Pancreas (tissue), 10 donors: ENCODE results near the gene DOCK1. TPM values are rescaled to one million over a fixed set of nuclear protein-coding genes. Genes with fewer than 3 reads are reported as not detected.

Experiments
- ATAC-seq, 4 donors: fragments of 200-7000 bp; cut with Tn5 transposase; one replicate each; pipeline versions ENCODE4 v1.8.0 to v1.9.1; 2020; ENCODE audit warnings: mild to moderate bottlenecking in 4 of 4, moderate library complexity in 4 of 4
- DNase-seq, 6 donors: peaks; one replicate each; pipeline ENCODE4 v3.0.0-alpha.2; 2020
- FAIRE-seq: peaks from 2 replicates; lab custom pipeline; 2012; peaks lifted over from hg19 to GRCh38; lab: Jason Lieb, UNC
- H3K27ac ChIP-seq, 4 donors: fragments of 200-600 bp; sonication (generic); 1 replicate in 3 of 4; 2 replicates in 1 of 4; pipeline versions ENCODE4 v1.5.0 to v1.8.0; 2020
- H3K27me3 ChIP-seq, 4 donors: fragments of 200-600 bp; one replicate each; pipeline ENCODE4 v1.8.0; 2021
- H3K36me3 ChIP-seq, 3 donors: fragments of 200-600 bp; sonication (generic) in 1 of 3; one replicate each; pipeline versions ENCODE4 v1.5.0 to v1.8.0; 2020 to 2021
- H3K4me1 ChIP-seq, 3 donors: fragments of 200-600 bp; one replicate each; pipeline ENCODE4 v1.8.0; 2021
- H3K4me3 ChIP-seq, 4 donors: fragments of 200-600 bp; sonication (generic) in 2 of 4; one replicate each; pipeline versions ENCODE4 v1.5.0 to v1.8.0; 2020 to 2021
- H3K9me3 ChIP-seq, 4 donors: fragments of 200-600 bp; one replicate each; pipeline ENCODE4 v1.8.0; 2021
- CTCF ChIP-seq, 4 donors: fragments of 200-600 bp; sonication (generic) in 3 of 4; IDR thresholded peaks; one replicate each; pipeline versions ENCODE4 v1.5.0 to v1.8.0; 2021; ENCODE audit warnings: antibody characterized with exemption in 4 of 4
- WGBS, 2 donors: extraction: QIAGEN DNeasy Blood & Tissue Kit; methylation state at CpG; one replicate each; pipeline ENCODE4 v1.1.7; 2013; 5-methylcytosine and 5-hydroxymethylcytosine counted together
- intact Hi-C, 3 donors: fragments of 100-400 bp; cut with DNase I; formaldehyde crosslinking; loops; one replicate each; pipeline versions ENCODE4 v1.11.1 to v1.14.2; 2022
- polyA plus RNA-seq, 2 donors: library from polyadenylated mRNA; stranded (reverse); fragments of 200-250 nt; gene quantifications; one replicate each; pipeline ENCODE4 v1.2.3, GENCODE V29; 2013
- total RNA-seq, 6 donors: library from RNA; stranded (reverse); fragmentation: NEBNext Ultra II Directional in 4 of 6; extraction: Animal tissue kit (Norgen Biotek cat#: 25700) in 4 of 6; gene quantifications; one replicate each; pipeline versions ENCODE4 v1.2.1 to v1.2.4, GENCODE V29; 2021 to 2023
- donor health status: healthy with polysubstance abuse.
- donor health status: DM: no; HTN: no; CAD: no; lungs with moderate emphysema.
- donor health status: DM: no; HTN: no; CAD: no.
- donor health status: control.
- donor health status: control.
- donor health status: Bipolar disorder and iron deficiency.
- donor health status: DM: yes; HTN: yes; CAD: no.
- donor health status: DM: no; HTN: no; CAD: no.
- donor health status: DM: no; HTN: no; CAD: no.
- donor health status: DM: yes; HTN: yes; CAD: no.

DOCK1 gene
- total and polyA plus RNA-seq, 8 donors, result 12.1 to 38.6 (median 24.2) TPM

GRCh38 chr10:127429601-127430312 is 524.5 kb downstream of the DOCK1 start:
- no peaks in the 10 kb centered on the region for H3K9me3 ChIP-seq
- no peak overlapping the region for H3K27ac ChIP-seq
- intact Hi-C loops, result no loop called here
- no peak for DNase-seq
- peaks cover 0 to 21% (median 9%) of the 10 kb centered on the region in 3 donors for H3K36me3 ChIP-seq
- FAIRE-seq, result no peak
- H3K4me3 ChIP-seq, result no peak overlapping the region
- ATAC-seq, result no peak
- H3K27me3 ChIP-seq, result no peaks in the 10 kb centered on the region
- 96 to 97% methylated on average over 19 of the region's 19 CpGs for WGBS, 2 donors
- TF ChIP-seq CTCF (IDR thresholded peaks at IDR 0.05), result no peak
- H3K4me1 ChIP-seq, result no peaks in the 10 kb centered on the region

GRCh38 chr10:127431525-127431924 is 526.3 kb downstream of the DOCK1 start:
- FAIRE-seq (no peak), DNase-seq (no peak), ATAC-seq (no peak)
- 95 to 96% methylated on average over 8 of the region's 8 CpGs for WGBS, 2 donors
- no peak overlapping the region for H3K27ac ChIP-seq
- intact Hi-C loops, result no loop called here
- no peak overlapping the region for H3K4me3 ChIP-seq
- H3K9me3 ChIP-seq, result no peaks in the 10 kb centered on the region
- no peaks in the 10 kb centered on the region for H3K4me1 ChIP-seq
- H3K36me3 ChIP-seq, result peaks cover 0 to 10% (median 9%) of the 10 kb centered on the region in 3 donors
- no peaks in the 10 kb centered on the region for H3K27me3 ChIP-seq
- TF ChIP-seq CTCF (IDR thresholded peaks at IDR 0.05), result no peak

- Histone ChIP-seq H3K27me3 (no peaks in the 10 kb centered on the region), H3K4me3 (no peak overlapping the region), H3K4me1 (no peaks in the 10 kb centered on the region), H3K27ac (no peak overlapping the region), H3K36me3 (peaks cover 0 to under 1% (median 0%) of the 10 kb centered on the region in 3 donors), H3K9me3 (no peaks in the 10 kb centered on the region)
- DNase-seq (no peak), ATAC-seq (no peak), FAIRE-seq (no peak)
- 81 to 84% methylated on average over 2 of the region's 2 CpGs for WGBS, 2 donors
- no peak for TF ChIP-seq CTCF (IDR thresholded peaks at IDR 0.05)
- intact Hi-C loops, result no loop called here
Observed at GRCh38 chr10:127434006-127434405, 528.8 kb downstream of the DOCK1 start.

- no peak for FAIRE-seq
- no peaks in the 10 kb centered on the region for H3K9me3 ChIP-seq
- H3K4me1 ChIP-seq, result no peaks in the 10 kb centered on the region
- peaks cover 0 to 10% (median 0%) of the 10 kb centered on the region in 3 donors for H3K36me3 ChIP-seq
- DNase-seq, result no peak
- H3K4me3 ChIP-seq, result no peak overlapping the region
- intact Hi-C loops, result no loop called here
- no peaks in the 10 kb centered on the region for H3K27me3 ChIP-seq
- H3K27ac ChIP-seq, result no peak overlapping the region
- WGBS, 2 donors, result 89 to 90% methylated on average over 7 of the region's 7 CpGs
- TF ChIP-seq CTCF (IDR thresholded peaks at IDR 0.05), result no peak
- no peak for ATAC-seq
Observed at GRCh38 chr10:127435246-127435645, 530.0 kb downstream of the DOCK1 start.

GRCh38 chr10:127440371-127440770 is 535.1 kb downstream of the DOCK1 start:
- H3K27me3 ChIP-seq, result no peaks in the 10 kb centered on the region
- WGBS, 2 donors, result 89 to 91% methylated on average over 11 of the region's 11 CpGs
- no peak for ATAC-seq
- peaks cover 0 to 10% (median 6%) of the 10 kb centered on the region in 3 donors for H3K36me3 ChIP-seq
- H3K9me3 ChIP-seq, result no peaks in the 10 kb centered on the region
- FAIRE-seq, result no peak
- intact Hi-C loops, result no loop called here
- no peak for DNase-seq
- no peak for TF ChIP-seq CTCF (IDR thresholded peaks at IDR 0.05)
- no peaks in the 10 kb centered on the region for H3K4me1 ChIP-seq
- H3K4me3 ChIP-seq, result no peak overlapping the region
- no peak overlapping the region for H3K27ac ChIP-seq
